Upper lobe of left lung (tissue), 4 donors: Measurements from ENCODE around the gene SLC12A2.

Experiments
- POLR2A ChIP-seq, 4 donors: fragments of 450-650 bp; IDR thresholded peaks; one replicate each; pipeline ENCODE4 v1.5.1; 2016 to 2017; ENCODE audit warnings: antibody characterized with exemption in 4 of 4, mild to moderate bottlenecking in 2 of 4
- POLR2AphosphoS5 ChIP-seq, 2 donors: sonication (generic); formaldehyde crosslinking; IDR thresholded peaks; one replicate each; pipeline ENCODE4 v1.5.1; 2017; ENCODE audit warnings: antibody characterized with exemption in 2 of 2
- TF ChIP-seq, protein P1 (sequence below), 6 experiments: fragments of 450-650 bp in 4 of 6; fragments of 200-600 bp in 2 of 6; sonication (generic) in 2 of 6; IDR thresholded peaks; one replicate each; pipeline ENCODE4 v1.5.1; 2016 to 2019; ENCODE audit warnings: antibody characterized with exemption in 6 of 6

DNA sequence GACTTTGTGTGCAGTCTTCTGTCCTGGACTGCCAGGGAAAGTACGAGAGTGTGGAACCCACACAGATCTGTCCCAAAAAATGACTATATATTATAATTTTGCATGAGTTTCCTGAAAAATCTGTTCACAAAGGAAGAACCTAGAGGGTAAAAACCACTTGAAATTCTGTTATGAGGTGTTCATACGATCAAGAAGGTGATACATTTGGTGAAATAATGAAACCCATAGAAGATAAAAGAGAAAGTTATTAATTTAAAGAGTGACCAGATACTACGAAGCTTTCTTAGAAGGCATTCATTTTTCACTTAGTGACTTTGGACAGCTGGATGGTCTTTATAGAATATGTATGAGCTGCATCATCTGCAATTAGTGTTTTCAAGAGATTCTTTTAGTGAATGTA lies 32.9 kb downstream of the SLC12A2 start:
- TF ChIP-seq POLR2A (IDR thresholded peaks at IDR 0.05) = no peak
- TF ChIP-seq, protein P1, sequence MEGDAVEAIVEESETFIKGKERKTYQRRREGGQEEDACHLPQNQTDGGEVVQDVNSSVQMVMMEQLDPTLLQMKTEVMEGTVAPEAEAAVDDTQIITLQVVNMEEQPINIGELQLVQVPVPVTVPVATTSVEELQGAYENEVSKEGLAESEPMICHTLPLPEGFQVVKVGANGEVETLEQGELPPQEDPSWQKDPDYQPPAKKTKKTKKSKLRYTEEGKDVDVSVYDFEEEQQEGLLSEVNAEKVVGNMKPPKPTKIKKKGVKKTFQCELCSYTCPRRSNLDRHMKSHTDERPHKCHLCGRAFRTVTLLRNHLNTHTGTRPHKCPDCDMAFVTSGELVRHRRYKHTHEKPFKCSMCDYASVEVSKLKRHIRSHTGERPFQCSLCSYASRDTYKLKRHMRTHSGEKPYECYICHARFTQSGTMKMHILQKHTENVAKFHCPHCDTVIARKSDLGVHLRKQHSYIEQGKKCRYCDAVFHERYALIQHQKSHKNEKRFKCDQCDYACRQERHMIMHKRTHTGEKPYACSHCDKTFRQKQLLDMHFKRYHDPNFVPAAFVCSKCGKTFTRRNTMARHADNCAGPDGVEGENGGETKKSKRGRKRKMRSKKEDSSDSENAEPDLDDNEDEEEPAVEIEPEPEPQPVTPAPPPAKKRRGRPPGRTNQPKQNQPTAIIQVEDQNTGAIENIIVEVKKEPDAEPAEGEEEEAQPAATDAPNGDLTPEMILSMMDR (IDR thresholded peaks at IDR 0.05) = no peak
- no peak for TF ChIP-seq POLR2AphosphoS5 (IDR thresholded peaks at IDR 0.05)
